ENCODE data around the gene SIGLEC10. TPM values are rescaled to one million over a fixed set of nuclear protein-coding genes. Genes with fewer than 3 reads are reported as not detected.
"Not testable (repeated sequence)": the region's sequence is repeated elsewhere in the genome, so short reads cannot be mapped to it uniquely, and the experiment has no call there.

Gene SIGLEC10
- polyA plus RNA-seq, 4 donors, result 0.66 to 2.0 (median 1.2) TPM

DNA sequence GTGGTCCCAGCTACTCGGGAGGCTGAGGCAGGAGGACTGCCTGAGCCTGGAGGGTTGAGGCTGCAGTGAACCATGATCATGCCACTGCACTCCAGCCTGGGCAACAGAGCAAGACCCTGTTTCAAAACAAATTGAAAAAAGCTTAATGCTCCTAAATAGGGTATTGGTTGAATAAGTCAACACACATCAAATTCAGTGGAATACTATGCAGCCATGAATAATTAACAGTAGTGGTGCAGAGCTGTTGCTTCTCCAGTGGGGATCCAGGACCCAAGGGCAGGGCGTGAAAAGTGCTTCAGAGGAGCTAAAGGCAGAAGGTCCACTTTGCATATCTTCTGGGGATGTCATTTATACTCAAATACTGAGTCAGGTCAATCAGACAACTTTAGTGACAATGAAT lies 22.6 kb upstream of the SIGLEC10 start:
- DNase-seq (ENCODE audit: low read depth in 4 of 4, low spot score in 3 of 4), result no peak

DNA sequence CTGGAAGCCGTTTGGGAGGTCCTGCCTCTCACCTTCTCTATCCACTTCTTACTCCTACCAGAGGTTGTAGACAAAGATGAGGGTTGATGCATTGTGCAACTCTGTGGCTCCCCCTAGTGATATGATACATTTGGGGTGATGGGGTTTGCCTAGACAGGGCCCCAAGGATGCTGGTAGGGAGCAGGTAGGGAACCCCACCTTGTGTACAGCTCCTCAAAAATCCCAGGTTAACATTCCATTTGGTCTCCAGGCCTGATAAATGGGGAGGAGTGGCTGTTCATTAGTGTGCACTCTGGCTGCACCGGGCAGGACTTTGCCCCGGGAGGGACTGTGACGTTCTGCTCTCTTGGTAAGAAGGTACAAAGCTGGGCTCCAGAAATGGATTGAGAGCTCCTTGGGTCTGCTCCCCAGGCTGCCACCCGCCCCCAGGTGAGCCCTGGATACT lies 21.6 kb upstream of the SIGLEC10 start:
- DNase-seq (ENCODE audit: low read depth in 4 of 4, low spot score in 3 of 4), result no peak

DNA sequence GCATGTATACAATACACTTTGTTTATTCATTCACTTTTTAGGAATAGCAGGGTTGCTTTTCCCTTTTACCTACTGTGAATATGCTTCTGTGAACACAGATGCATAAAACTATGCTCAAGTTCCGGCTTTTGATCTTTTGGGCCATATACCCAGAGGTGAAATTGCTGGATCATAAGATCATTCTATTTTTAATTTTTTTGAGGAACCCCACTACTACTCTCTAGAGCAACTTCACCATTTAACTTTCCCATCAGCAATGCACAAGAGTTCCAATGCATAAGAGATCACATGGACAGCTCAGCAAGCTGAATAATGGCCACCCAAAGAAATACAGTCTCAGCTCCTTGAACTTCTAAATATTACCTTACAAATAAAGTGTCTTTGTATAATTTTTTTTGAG lies 17.0 kb upstream of the SIGLEC10 start:
- DNase-seq (ENCODE audit: low read depth in 4 of 4, low spot score in 3 of 4), result no peak

- no peak for DNase-seq (ENCODE audit: low read depth in 4 of 4, low spot score in 3 of 4)
Measured at GRCh38 chr19:51433043-51433442, 15.6 kb upstream of the SIGLEC10 start.

DNA sequence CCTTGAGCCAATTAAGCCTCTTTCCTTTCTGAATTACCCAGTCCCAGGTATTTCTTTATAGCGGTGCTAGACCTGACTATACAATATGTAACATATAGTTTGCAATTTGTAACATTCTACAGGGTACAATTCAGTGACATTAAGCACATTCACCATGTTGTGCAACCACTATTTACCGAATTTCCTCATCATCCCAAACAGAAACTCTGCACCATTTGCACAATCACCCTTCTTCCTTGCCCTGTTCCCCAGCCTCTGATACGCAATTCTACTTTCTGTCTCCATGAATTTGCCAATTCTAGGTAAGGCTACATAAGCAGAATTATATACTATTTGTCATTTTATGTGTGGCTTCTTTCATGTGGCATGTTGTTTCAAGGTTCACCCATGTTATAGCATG lies 13.7 kb upstream of the SIGLEC10 start:
- no peak for DNase-seq (ENCODE audit: low read depth in 4 of 4, low spot score in 3 of 4)

GRCh38 chr19:51430221-51430620 lies 12.8 kb upstream of the SIGLEC10 start:
- DNase-seq (ENCODE audit: low read depth in 4 of 4, low spot score in 3 of 4), result no peak

GRCh38 chr19:51427201-51427600 lies 9.8 kb upstream of the SIGLEC10 start:
- DNase-seq (ENCODE audit: low read depth in 4 of 4, low spot score in 3 of 4), result no peak

DNA sequence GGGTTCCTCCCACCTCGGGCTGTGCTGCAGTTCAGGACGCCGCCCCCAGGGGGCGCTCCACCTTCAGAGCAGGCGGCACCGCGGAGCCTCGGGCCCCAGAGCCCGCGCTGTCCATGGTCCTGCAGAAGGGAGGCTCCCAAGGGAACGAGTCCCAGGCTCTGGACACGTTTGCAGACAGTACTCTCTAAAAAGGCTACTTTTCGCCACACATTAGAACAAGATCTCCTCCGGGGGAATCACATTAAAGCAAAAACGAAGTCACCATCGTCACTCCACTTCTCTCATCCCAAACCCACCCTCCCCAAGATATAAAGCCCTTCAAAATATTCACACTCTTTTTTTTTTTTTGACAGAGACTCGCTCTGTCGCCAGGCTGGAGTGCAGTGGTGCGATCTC lies 4.6 kb upstream of the SIGLEC10 start:
- peak; percentile 38 to 71 (median 60) for DNase-seq (ENCODE audit: low read depth in 4 of 4, low spot score in 3 of 4)

DNA sequence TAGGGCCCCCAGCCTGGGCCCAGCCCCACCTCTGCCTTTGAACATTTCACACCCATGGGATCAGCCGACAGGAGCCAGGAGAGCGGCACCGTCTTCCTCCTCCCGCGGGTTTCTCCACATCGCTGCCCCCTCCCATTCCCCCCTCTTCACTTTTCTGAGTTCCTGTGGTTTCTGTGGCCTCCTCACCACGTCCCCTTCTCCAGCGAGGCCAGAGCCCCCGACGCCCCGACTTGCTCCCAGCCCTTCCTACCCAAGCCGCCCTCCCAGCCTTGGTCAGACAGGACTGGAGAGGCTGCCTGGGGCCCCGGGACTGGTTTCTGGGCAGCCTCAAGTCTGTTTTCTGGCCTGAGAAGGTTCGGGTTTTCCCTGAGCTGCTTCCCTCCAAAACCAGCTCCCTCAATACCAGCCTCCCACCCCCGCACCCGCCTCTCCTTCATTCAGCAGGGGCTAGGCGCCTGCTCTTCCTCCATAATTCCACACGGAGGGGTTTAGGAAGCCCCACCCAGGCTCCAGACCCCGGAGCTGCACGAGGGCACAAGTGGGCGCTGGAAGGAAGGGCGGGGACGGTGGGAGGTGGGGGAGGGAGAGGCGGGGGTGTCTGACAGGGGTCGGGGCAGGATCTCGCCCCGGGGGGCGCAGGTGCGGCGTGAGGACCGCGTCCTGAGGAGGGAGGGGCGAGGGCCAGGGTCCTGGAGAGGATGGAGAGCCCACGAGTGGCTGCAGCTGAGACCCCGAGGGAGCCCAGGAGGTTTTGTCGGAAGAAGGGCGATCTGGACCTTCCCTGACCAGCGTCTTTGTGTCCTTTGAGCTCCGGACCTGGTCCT lies 4.0 kb upstream of the SIGLEC10 start:
- DNase-seq (ENCODE audit: low read depth in 4 of 4, low spot score in 3 of 4), result no peak

DNA sequence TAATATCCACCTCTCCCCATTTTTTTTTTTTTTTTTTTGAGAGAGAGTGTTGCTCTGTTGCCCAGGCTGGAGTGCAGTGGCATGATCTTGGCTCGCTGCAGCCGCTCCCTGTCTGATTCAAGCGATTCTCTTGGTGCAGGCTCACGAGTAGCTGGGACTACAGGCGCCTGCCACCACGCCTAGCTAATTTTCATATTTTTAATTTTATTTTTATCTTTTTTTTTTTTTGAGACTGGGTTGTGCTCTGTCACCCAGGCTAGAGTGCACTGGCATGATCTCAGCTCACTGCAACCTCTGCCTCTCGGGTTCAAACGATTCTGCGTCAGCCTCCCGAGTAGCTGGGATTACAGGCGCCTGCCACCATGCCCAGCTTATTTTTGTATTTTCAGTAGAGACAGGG lies 3.1 kb upstream of the SIGLEC10 start:
- DNase-seq (ENCODE audit: low read depth in 4 of 4, low spot score in 3 of 4), result not testable (repeated sequence)

DNA sequence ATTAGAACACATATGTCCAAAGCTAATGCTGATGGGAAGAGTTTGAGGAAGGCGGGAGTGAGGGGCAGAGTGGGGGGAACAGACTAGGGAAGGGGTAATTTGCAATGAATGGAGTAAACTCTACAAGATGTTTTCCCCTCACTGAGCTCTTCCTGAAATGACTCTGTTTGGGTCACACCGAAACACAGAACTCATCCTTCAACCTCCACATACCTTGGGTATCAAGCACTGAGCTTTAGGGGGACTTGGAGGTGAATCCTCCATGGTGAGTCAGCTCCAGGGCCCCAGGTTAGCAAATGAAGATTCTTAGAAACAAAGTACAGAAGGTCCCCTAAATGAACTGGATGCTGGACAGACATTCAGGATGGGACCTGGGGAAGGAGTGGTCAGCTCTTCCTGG lies 1.3 kb upstream of the SIGLEC10 start:
- no peak for DNase-seq (ENCODE audit: low read depth in 4 of 4, low spot score in 3 of 4)

- DNase-seq (ENCODE audit: low read depth in 4 of 4, low spot score in 3 of 4), result no peak
Measured at GRCh38 chr19:51417810-51418157, 342 bp upstream of the SIGLEC10 start.

DNA sequence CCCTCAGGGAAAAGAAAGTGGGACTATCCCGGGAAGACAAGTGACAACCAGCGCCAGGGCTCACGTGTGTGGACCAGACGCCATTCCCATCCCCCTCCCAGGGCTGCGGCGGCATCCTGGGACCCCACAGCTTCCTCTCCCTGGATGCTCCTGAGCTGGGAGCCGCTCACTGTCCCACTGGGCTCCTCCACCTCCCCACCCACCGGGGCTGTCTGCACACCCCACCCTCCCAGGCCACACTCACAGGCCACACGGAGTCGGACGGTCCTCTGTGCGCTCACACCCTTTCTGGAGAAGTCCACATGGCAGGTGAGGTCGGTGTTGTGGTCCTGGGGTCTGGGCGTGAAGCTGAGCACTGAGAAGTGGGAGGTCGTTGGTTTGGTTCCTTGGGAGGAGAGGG lies 1.0 kb downstream of the SIGLEC10 start:
- DNase-seq (ENCODE audit: low read depth in 4 of 4, low spot score in 3 of 4), result not testable (repeated sequence)

DNA sequence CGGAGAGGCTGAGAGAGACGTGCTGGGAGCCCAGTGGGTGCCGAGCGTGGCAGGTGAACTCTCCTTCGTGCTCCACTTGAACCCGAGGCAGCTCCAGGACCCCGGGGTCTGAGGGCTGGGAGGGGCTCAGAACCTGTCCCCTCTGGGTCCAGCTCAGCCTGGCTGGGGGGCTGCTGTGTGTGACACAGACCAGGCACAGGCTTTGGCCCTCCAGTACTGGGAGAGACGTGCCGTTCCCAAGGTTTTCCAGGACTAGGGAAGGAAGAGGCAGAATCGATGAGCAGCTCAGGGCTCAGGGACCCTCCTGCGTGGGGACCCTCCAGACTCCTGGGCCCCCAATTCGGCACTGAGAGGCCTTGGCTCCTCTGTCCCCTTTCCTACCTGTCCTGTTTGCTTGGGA lies 2.3 kb downstream of the SIGLEC10 start:
- no peak for DNase-seq (ENCODE audit: low read depth in 4 of 4, low spot score in 3 of 4)

GRCh38 chr19:51410950-51411748 lies 6.3 kb downstream of the SIGLEC10 start:
- no peak for DNase-seq (ENCODE audit: low read depth in 4 of 4, low spot score in 3 of 4)

- DNase-seq (ENCODE audit: low read depth in 4 of 4, low spot score in 3 of 4), result no peak
Measured at GRCh38 chr19:51407511-51408131, 9.8 kb downstream of the SIGLEC10 start.

DNA sequence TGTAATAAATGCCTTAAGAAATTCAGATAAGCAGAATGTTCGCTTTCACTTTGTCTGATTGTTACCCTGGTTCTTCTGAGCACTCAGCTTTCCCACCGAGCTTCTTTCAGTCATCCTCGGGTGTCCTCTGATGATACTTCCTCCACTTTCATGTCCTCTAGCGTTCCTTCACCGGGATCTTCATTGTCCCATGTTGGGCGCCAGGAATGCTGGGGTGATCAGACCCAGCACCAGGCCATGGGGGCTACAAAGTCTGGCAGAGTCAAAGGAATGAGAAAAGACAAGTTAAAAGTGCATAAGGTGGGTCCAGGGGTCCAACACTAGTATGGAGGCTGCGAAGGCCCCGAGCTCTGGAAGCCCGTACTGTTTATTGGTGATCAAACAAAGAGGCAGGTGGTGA lies 15.3 kb downstream of the SIGLEC10 start:
- no peak for DNase-seq (ENCODE audit: low read depth in 4 of 4, low spot score in 3 of 4)

DNA sequence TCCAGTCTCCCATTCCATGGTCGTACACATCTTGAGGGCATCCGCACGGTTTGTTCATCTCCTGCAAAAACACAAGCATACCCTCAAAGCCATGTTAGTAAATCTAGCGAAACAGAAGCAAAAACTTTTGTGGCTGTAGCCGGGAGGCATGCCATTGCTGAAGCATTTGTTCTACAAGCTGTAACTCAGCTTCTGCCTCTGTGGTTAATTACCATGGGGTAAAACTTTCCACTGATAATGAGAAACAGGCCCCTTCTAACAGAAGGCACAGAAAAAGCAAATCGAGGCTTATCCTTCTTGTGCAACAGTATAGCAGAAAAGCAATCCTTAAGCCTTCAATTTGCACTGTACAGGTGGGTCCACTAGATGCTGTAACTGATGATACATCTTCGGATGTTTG lies 17.5 kb downstream of the SIGLEC10 start:
- DNase-seq (ENCODE audit: low read depth in 4 of 4, low spot score in 3 of 4), result not testable (repeated sequence)

DNA sequence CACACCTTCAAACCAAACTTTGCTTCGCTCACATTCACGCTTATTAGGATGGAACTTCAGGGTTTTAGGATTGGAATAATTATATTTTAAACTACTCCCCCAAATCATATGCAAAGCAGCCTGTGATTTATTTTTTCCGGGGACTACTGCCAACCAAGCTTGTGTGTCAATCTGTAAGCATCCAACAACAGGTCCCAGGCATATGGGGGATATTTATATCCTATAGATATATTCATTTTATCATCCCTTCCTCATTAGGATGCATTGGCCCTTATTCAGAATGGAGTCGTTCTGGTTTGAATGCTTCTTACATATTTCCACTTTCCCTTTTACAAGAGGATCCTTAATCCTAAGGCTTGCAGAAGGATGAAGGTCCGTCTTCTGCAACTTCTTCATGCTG lies 18.2 kb downstream of the SIGLEC10 start:
- no peak for DNase-seq (ENCODE audit: low read depth in 4 of 4, low spot score in 3 of 4)

DNA sequence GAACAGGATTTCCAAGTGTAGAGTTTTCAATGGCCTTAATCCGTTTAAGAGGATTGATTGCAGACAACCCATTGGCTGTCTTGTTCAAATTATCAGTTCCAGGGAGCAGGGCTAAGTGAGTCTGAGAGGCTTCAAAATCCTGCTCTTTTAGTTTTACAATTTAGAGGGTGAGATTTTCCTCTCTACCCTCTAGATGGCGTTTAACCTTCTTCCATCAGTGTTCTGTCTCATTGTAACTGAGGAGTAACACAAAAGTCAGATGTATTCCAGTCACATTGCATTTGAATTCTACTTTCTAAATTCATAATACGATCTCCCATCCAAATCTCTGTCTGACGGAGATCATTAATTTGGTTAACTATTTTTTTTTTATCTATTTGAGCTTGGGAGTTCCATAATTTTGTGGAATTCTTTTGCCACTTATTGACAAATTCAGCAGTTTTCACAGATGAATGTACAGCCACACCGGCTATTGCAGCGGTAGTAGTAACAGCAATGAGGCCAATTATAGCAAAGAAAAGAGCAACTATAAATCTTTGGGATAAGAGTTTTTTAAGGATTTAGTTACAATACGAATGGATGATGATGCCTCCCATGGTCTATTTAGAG lies 19.2 kb downstream of the SIGLEC10 start:
- no peak for DNase-seq (ENCODE audit: low read depth in 4 of 4, low spot score in 3 of 4)

GRCh38 chr19:51397453-51397852 lies 20.0 kb downstream of the SIGLEC10 start:
- DNase-seq (ENCODE audit: low read depth in 4 of 4, low spot score in 3 of 4), result not testable (repeated sequence)

Measured in left renal pelvis (tissue), 4 donors.